MCF 10A (cell line): ENCODE measurements around the gene FAR2. TPM values are rescaled to one million over a fixed set of nuclear protein-coding genes. Genes with fewer than 3 reads are reported as not detected.
"Not testable (repeated sequence)": the region's sequence is repeated elsewhere in the genome, so short reads cannot be mapped to it uniquely, and the experiment has no call there.

Experiments used
- BruUV-seq: library from RNA; stranded (reverse); fragments of 400-500 nt; replicated peaks from 2 replicates; lab custom pipeline; 2021; lab: Mats Ljungman, UMichigan
- CTCF ChIA-PET: fragments of 300-600 bp; sonication (Branson Sonifier 250); formaldehyde crosslinking; extraction: SDS; loops from one replicate; lab custom pipeline; 2021; ENCODE audit warnings: antibody characterized with exemption, inconsistent platforms; lab: Yijun Ruan, JAX
- POLR2A ChIA-PET: fragments of 300-600, 350-650 bp; sonication (Branson Sonifier 250); formaldehyde crosslinking; extraction: SDS; loops from one replicate; lab custom pipeline; 2020; ENCODE audit warnings: antibody characterized with exemption, inconsistent platforms; lab: Yijun Ruan, JAX
- DNase-seq: peaks from one replicate; pipeline ENCODE4 v3.0.0-alpha.2; 2018; ENCODE audit not compliant: unreplicated experiment
- H3K27ac Mint-ChIP-seq: one replicate; pipeline ENCODE4 v1.8.0; 2022; ENCODE audit warnings: mild to moderate bottlenecking, low read depth, mixed read lengths; ENCODE audit not compliant: unreplicated experiment
- H3K27me3 Mint-ChIP-seq: one replicate; pipeline ENCODE4 v1.8.0; 2022; ENCODE audit warnings: mixed read lengths; ENCODE audit not compliant: insufficient read depth, unreplicated experiment
- H3K36me3 Mint-ChIP-seq: one replicate; pipeline ENCODE4 v1.8.0; 2022; ENCODE audit warnings: mild to moderate bottlenecking, moderate library complexity, mixed read lengths; ENCODE audit not compliant: insufficient read depth, unreplicated experiment
- H3K4me1 Mint-ChIP-seq: one replicate; pipeline ENCODE4 v1.8.0; 2022; ENCODE audit warnings: mixed read lengths; ENCODE audit not compliant: insufficient read depth, unreplicated experiment
- H3K4me3 Mint-ChIP-seq: one replicate; pipeline ENCODE4 v1.8.0; 2022; ENCODE audit warnings: mild to moderate bottlenecking, moderate library complexity, mixed read lengths; ENCODE audit not compliant: unreplicated experiment
- H3K9me3 Mint-ChIP-seq: one replicate; pipeline ENCODE4 v1.8.0; 2022; ENCODE audit warnings: mixed read lengths; ENCODE audit not compliant: unreplicated experiment
- CTCF ChIP-seq: fragments of 200-600 bp; IDR thresholded peaks from one replicate; pipeline ENCODE4 v1.8.0; 2022; ENCODE audit warnings: antibody characterized with exemption, mild to moderate bottlenecking; ENCODE audit not compliant: unreplicated experiment
- intact Hi-C: fragments of 100-400 bp; cut with micrococcal nuclease; formaldehyde crosslinking; loops from 2 replicates; pipeline ENCODE4 v1.14.1; 2022
- total RNA-seq: library from RNA; stranded (reverse); gene quantifications from 2 replicates; pipeline ENCODE4 v1.2.3, GENCODE V29; 2022

The FAR2 gene
- total RNA-seq, 1 experiment from 2014 or later: 1.7 TPM

DNA sequence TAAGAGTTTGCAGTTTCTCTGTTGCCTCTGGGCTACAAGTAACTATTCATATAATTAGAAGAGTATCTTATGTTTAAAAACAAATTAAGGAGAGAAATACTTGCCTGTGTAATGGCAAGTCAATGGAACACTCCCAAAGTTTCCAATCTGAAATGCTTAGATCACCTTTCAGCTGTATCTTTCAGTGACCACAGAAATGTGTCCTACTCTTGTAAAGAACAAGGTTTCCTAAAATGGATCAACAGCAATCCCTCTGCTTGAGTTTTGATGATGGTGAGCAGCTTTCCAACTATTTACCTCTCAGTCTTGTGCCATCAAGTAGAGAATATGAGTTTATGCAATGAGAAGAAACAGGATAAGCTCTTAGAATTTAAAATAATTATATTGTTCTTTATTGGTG, 139.0 kb downstream of the FAR2 start:
- no peak overlapping the region for H3K27ac Mint-ChIP-seq
- intact Hi-C loops: no loop called here
- DNase-seq: no peak
- ChIA-PET POLR2A (no interaction called here), CTCF (no interaction called here)
- H3K36me3 Mint-ChIP-seq: peaks cover 7% of the 10 kb centered on the region
- no peaks in the 10 kb centered on the region for H3K27me3 Mint-ChIP-seq
- BruUV-seq: no TSS peak
- H3K9me3 Mint-ChIP-seq: peaks cover 10% of the 10 kb centered on the region
- no peak overlapping the region for H3K4me3 Mint-ChIP-seq
- no peak for TF ChIP-seq CTCF
- no peaks in the 10 kb centered on the region for H3K4me1 Mint-ChIP-seq

- H3K36me3 Mint-ChIP-seq, H3K4me3 Mint-ChIP-seq, intact Hi-C loops, H3K4me1 Mint-ChIP-seq, H3K27me3 Mint-ChIP-seq, CTCF ChIA-PET, BruUV-seq, POLR2A ChIA-PET, H3K27ac Mint-ChIP-seq, DNase-seq: not testable (repeated sequence)
- peaks cover 10% of the 10 kb centered on the region for H3K9me3 Mint-ChIP-seq
These were observed 141.4 kb downstream of the FAR2 start for GRCh38 chr12:29290475-29290874.

DNA sequence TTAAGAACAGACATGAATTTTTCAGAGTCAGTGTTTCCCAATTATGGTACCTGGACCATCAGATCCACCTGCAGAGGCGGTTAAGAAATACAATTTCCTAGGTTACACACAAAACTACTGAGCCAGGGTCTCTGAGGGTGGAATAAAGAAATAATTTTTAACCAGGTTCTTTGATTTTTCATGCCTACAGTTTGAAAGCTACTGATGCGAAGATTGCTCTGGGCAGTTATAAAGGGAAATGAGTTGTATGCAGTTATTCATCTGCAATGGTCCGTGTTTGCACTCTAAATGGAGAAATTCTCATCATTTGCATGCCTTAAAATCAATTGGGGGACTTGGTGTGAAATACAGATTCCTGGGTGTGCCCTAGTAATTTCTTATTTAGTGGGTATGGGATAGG, 142.1 kb downstream of the FAR2 start:
- Mint-ChIP-seq H3K9me3 (peaks cover 10% of the 10 kb centered on the region), H3K27ac (no peak overlapping the region), H3K4me3 (no peak overlapping the region), H3K27me3 (no peaks in the 10 kb centered on the region), H3K4me1 (no peaks in the 10 kb centered on the region), H3K36me3 (peaks cover 7% of the 10 kb centered on the region)
- BruUV-seq: no TSS peak
- POLR2A ChIA-PET: no interaction called here
- intact Hi-C loops: no loop called here
- TF ChIP-seq CTCF: no peak
- no peak for DNase-seq
- CTCF ChIA-PET: no interaction called here

DNA sequence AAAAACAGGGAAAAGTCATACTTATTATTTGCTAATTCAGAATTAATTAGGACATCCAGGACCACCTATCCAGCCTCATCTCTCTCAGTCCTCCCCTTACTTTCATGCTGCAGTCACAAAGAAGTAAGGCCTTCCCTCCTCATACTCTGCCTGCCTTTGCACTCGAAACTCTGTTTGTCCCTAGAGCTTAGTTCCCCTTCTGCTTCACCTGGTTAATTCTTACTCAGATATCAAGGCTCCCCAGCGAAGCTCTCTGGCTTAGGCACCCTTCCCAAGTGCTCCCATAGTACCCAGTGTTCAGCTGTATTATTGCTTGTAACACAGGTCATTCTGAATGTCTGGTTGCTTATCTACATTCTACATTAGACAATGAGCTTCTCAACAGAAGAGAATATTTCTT, 150.6 kb downstream of the FAR2 start:
- DNase-seq: no peak
- H3K27ac Mint-ChIP-seq: no peak overlapping the region
- H3K4me1 Mint-ChIP-seq: no peaks in the 10 kb centered on the region
- ChIA-PET POLR2A (no interaction called here), CTCF (interaction anchor here (0.6 to 1.0 kb wide), 2 partner anchors 18 to 565 kb away, joined by 3 read pairs; no protein-coding TSS in a partner anchor)
- no peaks in the 10 kb centered on the region for H3K27me3 Mint-ChIP-seq
- BruUV-seq: no TSS peak
- no peaks in the 10 kb centered on the region for H3K9me3 Mint-ChIP-seq
- intact Hi-C loops: no loop called here
- no peak for TF ChIP-seq CTCF
- no peak overlapping the region for H3K4me3 Mint-ChIP-seq
- no peaks in the 10 kb centered on the region for H3K36me3 Mint-ChIP-seq

DNA sequence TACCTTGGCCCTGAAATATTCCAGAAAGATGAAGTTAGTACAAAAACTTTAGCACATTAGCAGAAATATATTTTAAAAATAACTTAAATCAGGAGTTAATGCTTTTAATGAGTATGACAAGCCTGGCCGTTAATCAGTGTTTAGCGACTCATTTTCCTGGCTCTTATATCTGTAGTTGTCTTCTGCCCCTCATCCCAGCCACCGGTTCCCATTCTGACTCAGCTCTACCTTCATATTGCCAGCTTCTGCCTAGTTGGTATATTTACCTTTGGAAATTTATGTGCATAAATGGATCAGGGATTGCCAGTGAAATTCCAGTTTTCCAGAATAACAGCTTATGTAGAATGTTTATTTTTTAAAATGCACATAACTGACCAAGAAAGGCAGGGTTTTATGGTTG, 152.0 kb downstream of the FAR2 start:
- CTCF ChIA-PET: interaction anchor here (0.6 to 0.9 kb wide), 3 partner anchors 8 to 530 kb away, joined by 3 read pairs; no protein-coding TSS in a partner anchor
- H3K9me3 Mint-ChIP-seq: no peaks in the 10 kb centered on the region
- BruUV-seq: no TSS peak
- POLR2A ChIA-PET: no interaction called here
- no peaks in the 10 kb centered on the region for H3K36me3 Mint-ChIP-seq
- H3K27ac Mint-ChIP-seq: no peak overlapping the region
- TF ChIP-seq CTCF: no peak
- H3K27me3 Mint-ChIP-seq: no peaks in the 10 kb centered on the region
- DNase-seq: no peak
- H3K4me3 Mint-ChIP-seq: no peak overlapping the region
- intact Hi-C loops: no loop called here
- H3K4me1 Mint-ChIP-seq: no peaks in the 10 kb centered on the region
